ENCODE data around the gene BGN. TPM values are rescaled to one million over a fixed set of nuclear protein-coding genes. Genes with fewer than 3 reads are reported as not detected.

Gene BGN
- total RNA-seq, 1 donor from 2014 or later, result 50.0 TPM

GRCh38 chrX:153470411-153471363 lies 24.1 kb upstream of the BGN start, which contains the start of gene HAUS7:
TSS of gene HAUS7 (minus strand) at chrX:153470576. CDS start at chrX:153470557, 19 bp downstream.
- Histone ChIP-seq H3K27ac (ENCODE audit: low read depth, low read length) (no peak within 1 kb of the TSS), H3K79me2 (ENCODE audit: insufficient read depth, low read length) (peaks cover 10% of the 10 kb centered on the region), H3K9ac (ENCODE audit: low read length) (peak within 1 kb of the TSS; percentile 67), H3K4me2 (ENCODE audit: low read length) (peak within 1 kb of the TSS; percentile 93), H4K20me1 (ENCODE audit: insufficient read depth, low read length) (no peaks in the 10 kb centered on the region), H2AFZ (ENCODE audit: low read depth, low read length) (peak within 1 kb of the TSS; percentile 32), H3K36me3 (ENCODE audit: insufficient read depth, low read length) (no peaks in the 10 kb centered on the region), H3K4me3 (ENCODE audit: insufficient read depth, low read depth, low read length) (peak within 1 kb of the TSS; percentile 75), H3K4me1 (ENCODE audit: insufficient read depth, low read length) (peaks cover 14% of the 10 kb centered on the region), H3K27me3 (ENCODE audit: insufficient read depth, low read length) (no peaks in the 10 kb centered on the region), H3K9me3 (ENCODE audit: insufficient read depth, low read depth, low read length) (no peaks in the 10 kb centered on the region)
- Mint-ChIP-seq H3K4me1 (ENCODE audit: low read depth, unreplicated experiment) (peaks cover 6% of the 10 kb centered on the region), H3K4me3 (ENCODE audit: unreplicated experiment) (peak within 1 kb of the TSS; percentile 83), H3K27ac (ENCODE audit: unreplicated experiment) (no peak within 1 kb of the TSS), H3K36me3 (ENCODE audit: low read depth, unreplicated experiment) (no peaks in the 10 kb centered on the region), H3K27me3 (ENCODE audit: low read depth, unreplicated experiment) (no peaks in the 10 kb centered on the region), H3K9me3 (ENCODE audit: unreplicated experiment) (no peaks in the 10 kb centered on the region)
- FAIRE-seq (peak; percentile 26), DNase-seq (ENCODE audit: low read depth) (peak; percentile 68)
- TF ChIP-seq CTCF (IDR thresholded peaks at IDR 0.05; ENCODE audit: insufficient read depth, low read depth, low read length) (peak; percentile 22), EZH2 (IDR thresholded peaks at IDR 0.05; ENCODE audit: insufficient read depth, low read length) (no peak)

- H3K4me3 ChIP-seq (ENCODE audit: insufficient read depth, low read depth, low read length), result no peak overlapping the region
- no peak overlapping the region for H3K9ac ChIP-seq (ENCODE audit: low read length)
- DNase-seq (ENCODE audit: low read depth) (peak; percentile 59), FAIRE-seq (no peak)
- no peaks in the 10 kb centered on the region for H4K20me1 ChIP-seq (ENCODE audit: insufficient read depth, low read length)
- no peaks in the 10 kb centered on the region for H3K27me3 Mint-ChIP-seq (ENCODE audit: low read depth, unreplicated experiment)
- peaks cover 10% of the 10 kb centered on the region for H3K79me2 ChIP-seq (ENCODE audit: insufficient read depth, low read length)
- no peak overlapping the region for H3K4me3 Mint-ChIP-seq (ENCODE audit: unreplicated experiment)
- H3K9me3 Mint-ChIP-seq (ENCODE audit: unreplicated experiment), result no peaks in the 10 kb centered on the region
- H3K36me3 Mint-ChIP-seq (ENCODE audit: low read depth, unreplicated experiment), result peaks cover 3% of the 10 kb centered on the region
- H3K4me1 ChIP-seq (ENCODE audit: insufficient read depth, low read length), result peaks cover 23% of the 10 kb centered on the region
- H3K27ac ChIP-seq (ENCODE audit: low read depth, low read length), result peak overlapping the region; percentile 19
- no peaks in the 10 kb centered on the region for H3K36me3 ChIP-seq (ENCODE audit: insufficient read depth, low read length)
- peak overlapping the region; percentile 58 for H3K27ac Mint-ChIP-seq (ENCODE audit: unreplicated experiment)
- H3K4me2 ChIP-seq (ENCODE audit: low read length), result no peak overlapping the region
- no peaks in the 10 kb centered on the region for H3K9me3 ChIP-seq (ENCODE audit: insufficient read depth, low read depth, low read length)
- no peaks in the 10 kb centered on the region for H3K27me3 ChIP-seq (ENCODE audit: insufficient read depth, low read length)
- no peak overlapping the region for H2AFZ ChIP-seq (ENCODE audit: low read depth, low read length)
- TF ChIP-seq EZH2 (IDR thresholded peaks at IDR 0.05; ENCODE audit: insufficient read depth, low read length) (no peak), CTCF (IDR thresholded peaks at IDR 0.05; ENCODE audit: insufficient read depth, low read depth, low read length) (no peak)
- H3K4me1 Mint-ChIP-seq (ENCODE audit: low read depth, unreplicated experiment), result peaks cover 6% of the 10 kb centered on the region
Observed at GRCh38 chrX:153471663-153472280, 23.0 kb upstream of the BGN start.

Measured in astrocyte (in vitro differentiated cells and primary cell).